ENCODE data around the gene CALHM4.

The CALHM4 gene

DNA sequence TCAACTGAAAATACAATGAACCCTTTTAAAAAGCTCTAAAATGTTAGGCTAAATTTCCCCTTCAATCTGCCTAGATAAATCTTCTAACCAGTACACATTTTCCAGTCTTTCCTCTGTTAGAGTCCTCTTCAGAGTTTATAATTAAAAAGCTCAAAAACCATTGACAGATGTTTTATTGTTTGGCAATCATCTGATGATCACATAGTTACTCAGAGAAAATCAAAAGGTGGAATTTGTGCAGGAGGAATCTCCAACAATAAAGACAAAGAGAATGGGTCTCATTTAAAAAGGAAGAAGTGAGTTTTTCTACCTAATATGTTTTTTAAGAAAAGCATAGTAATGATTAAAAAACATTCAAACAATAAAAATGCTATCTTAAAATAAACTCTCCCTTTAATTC is 11.1 kb upstream of the CALHM4 start:
- DNase-seq (ENCODE audit: low read depth in 2 of 2): no peak

DNA sequence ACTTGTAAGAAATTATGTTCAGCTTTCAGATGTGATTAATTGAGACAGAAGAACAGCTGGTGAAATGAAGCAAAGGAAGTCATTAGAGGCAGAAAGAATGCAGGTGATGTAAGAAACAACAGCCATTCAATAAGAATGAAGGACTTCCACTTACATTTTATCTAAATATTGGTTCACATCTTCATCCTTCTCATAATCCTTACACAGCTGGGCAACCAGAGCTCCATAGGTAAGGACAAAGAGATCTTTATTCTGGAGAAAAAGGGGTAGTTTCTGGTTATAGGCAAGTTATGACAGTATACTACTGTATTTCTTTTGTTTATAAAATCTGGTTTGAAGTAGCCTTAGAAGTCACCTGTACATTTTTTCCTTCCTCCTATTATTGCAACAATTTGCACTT is 10.4 kb upstream of the CALHM4 start:
- no peak for DNase-seq (ENCODE audit: low read depth in 2 of 2)

DNA sequence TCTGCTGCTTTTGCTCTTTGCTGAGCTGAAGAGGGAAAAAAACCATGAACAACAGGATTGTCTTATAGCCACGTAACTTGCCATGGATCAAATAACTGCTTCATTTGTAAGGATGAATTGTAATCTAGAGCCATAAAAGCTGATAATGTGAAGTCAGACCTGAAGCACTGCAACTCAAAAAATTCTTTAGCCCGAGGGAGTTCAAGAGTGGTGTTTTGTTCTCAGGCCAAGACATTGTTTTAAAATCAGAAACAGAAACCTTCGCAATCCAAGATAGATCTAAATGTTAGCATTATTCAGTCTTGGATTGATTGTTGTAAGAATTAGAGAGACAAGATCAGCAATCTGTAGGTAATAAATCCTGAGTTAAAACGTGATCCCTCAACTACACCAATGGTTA is 7.9 kb upstream of the CALHM4 start, which contains the start of gene TRAPPC3L:
TRAPPC3L (minus strand) TSS at position 34 of the 400 bp plus-strand sequence. CDS start 170 bp downstream, outside the sequence.
- no peak for DNase-seq (ENCODE audit: low read depth in 2 of 2)

DNA sequence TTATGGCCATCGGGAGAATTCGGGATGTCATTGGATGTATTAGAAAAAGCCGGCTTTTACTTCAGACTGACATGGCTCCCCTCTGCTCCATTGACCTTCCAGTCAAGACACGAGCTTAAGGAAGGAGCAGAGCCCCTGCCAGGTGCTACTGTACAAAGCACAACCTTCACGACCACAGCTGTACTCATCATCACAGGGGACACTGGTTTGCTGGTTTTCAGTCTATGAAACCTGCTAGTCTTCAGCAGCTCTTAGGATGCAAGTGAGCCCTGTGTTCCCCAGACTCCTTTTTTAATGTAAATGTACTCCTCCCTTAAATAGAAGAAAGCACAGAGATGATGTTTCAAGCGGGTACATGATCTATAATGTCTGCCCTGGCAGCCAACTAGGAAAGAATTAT is 6.2 kb upstream of the CALHM4 start:
- DNase-seq (ENCODE audit: low read depth in 2 of 2): no peak

DNA sequence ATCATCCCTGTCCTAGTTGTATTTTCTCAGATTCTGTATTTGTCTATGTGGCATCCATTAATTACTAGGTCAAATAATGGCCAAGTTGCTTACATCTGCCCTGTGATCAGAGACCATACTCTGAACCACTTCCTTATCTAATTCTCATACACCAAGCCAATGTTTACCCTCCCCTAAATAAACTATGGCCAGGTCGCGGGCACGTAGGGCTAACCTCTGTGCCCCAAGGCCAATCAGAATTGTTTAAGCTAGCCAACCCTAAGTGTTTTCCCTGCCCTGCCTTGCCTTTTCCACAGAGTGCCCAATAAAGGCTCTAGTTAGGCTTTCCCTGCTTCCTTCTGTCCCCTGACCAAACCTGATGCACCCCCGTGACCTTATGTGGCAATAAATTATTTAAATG is 2.8 kb upstream of the CALHM4 start:
- DNase-seq (ENCODE audit: low read depth in 2 of 2): no peak

DNA sequence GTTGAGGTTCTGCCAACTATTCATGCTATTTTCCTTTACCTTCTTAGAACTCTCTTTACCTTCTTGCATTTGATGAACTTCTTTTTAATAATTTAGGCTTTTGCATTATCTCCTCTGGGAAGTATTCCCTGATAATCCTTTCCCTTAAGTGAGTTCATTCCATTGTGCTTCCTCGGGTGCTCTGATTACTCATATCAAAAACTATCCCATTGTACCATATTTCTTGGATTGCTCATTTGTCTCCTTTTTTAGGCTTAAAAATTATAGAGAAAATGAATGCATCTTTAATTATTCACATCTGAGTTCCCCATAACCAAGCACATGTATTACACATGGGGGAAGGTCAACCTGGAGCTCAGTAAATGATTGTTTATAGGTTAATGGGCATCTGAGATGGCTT is 2.5 kb downstream of the CALHM4 start:
- DNase-seq (ENCODE audit: low read depth in 2 of 2): no peak

- DNase-seq (ENCODE audit: low read depth in 2 of 2): no peak
These were observed 3.4 kb downstream of the CALHM4 start for GRCh38 chr6:116556814-116557415.

- no peak for DNase-seq (ENCODE audit: low read depth in 2 of 2)
These were observed 4.3 kb downstream of the CALHM4 start for GRCh38 chr6:116557893-116558292.

DNA sequence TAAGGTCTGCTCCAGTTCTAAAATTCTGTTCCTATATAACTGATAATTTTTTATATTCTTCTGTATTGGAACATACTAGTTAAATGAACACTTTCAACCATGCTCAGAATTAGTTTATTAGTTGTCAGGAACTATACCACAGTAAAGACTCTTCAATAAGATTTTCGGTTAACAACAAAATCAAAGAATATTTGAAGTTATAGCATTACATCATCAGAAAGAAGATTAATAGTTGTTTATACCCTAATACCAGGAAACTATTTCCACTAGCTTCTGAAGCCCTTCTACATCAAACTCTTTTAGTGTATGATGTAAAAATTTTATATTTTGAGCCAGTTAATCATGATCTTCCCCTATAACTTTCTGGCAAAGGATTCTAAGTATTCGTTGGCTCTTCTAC is 6.6 kb downstream of the CALHM4 start:
- DNase-seq (ENCODE audit: low read depth in 2 of 2): no peak

DNA sequence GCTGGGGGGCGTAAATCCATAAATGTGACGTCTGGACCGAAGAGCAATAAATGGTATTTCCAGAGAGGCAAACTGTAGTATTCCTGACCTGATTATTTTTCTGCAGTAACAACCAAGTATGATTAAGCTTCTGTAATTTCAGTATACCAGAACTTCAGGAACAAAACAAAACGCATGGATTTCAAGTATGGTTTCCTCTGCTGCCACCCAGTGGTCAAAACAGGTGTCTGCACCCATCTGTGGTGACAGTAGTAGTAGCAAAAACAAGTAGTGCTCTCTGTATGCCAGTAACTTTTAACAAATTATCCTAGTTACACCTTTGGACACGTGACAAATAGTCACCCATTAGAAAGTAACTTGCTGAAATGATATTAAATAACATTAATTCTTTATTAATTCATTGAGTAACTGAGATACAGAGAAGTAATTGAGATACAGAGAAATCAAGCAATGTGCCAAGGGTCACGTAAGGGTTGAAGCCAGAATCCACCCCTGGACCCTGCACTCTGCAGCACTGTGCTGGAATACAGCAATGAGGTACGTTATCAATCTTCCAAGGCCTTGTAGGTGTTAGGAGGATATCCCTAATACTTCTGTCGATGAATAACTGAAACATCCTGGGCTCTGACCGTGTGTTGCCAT is 7.9 kb downstream of the CALHM4 start:
- DNase-seq (ENCODE audit: low read depth in 2 of 2): peak; percentile 24 to 67

DNA sequence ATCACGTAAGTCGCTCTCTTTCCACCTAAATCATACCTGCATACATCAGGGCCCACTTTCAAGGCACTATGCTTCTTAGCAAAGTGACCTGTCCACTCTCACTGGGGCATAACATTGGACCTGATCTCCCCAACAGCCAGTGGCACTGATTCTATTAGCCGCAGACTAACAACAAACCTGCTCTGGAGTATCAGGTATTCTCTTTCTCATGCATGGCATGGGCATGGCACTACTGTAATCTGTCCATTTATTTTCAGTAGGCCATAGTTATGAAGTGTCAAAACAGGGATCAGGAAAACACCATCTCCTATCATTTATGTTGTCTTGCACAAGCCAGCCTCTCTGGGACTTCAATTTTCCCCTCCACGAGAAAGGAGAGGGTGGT is 8.5 kb downstream of the CALHM4 start:
- DNase-seq (ENCODE audit: low read depth in 2 of 2): no peak

- DNase-seq (ENCODE audit: low read depth in 2 of 2): no peak
These were observed 9.1 kb downstream of the CALHM4 start for GRCh38 chr6:116562614-116563013.

GRCh38 chr6:116563830-116564229 is 10.3 kb downstream of the CALHM4 start:
- DNase-seq (ENCODE audit: low read depth in 2 of 2): no peak

DNA sequence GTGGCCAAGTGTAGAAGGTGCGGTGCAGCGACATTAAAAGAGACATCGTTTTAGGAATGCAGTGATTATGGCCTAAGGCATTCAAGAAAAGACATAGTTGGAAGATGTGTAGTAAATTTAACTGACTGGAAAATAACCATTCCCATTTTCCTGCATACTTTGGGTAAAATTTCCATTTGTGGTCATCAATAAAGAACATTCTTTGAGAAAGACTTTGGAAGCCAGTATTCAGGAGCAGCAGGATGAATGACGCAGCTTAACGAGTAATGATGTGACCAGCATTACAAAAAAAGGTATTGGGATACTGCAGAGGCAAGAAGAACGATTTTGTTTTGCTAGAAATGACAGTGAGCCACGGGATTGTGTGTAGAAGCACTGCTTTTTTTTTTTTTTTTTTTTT is 10.8 kb downstream of the CALHM4 start:
- DNase-seq (ENCODE audit: low read depth in 2 of 2): no peak

GRCh38 chr6:116564921-116565872 is 11.6 kb downstream of the CALHM4 start:
- no peak for DNase-seq (ENCODE audit: low read depth in 2 of 2)

DNA sequence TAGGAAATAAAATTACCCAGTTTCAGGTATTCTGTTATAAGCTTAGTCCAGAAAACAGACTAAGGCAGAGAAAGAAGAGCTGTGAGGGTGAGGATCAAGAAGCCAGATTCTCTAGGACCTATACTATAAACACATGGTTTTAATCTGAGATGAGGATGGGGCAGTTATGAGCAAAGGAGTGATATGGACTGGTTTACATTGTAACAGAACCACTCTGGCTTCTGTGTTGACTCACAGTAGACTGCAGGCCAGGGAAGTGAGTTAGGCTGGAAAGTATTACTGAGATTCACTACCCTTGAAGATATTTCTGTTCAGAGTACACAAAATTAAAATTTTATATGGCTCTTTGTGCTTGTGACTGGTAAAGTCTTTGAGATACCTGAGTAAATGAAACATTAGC is 14.6 kb downstream of the CALHM4 start:
- no peak for DNase-seq (ENCODE audit: low read depth in 2 of 2)

- DNase-seq (ENCODE audit: low read depth in 2 of 2): no peak
These were observed 15.5 kb downstream of the CALHM4 start for GRCh38 chr6:116568821-116569755.

DNA sequence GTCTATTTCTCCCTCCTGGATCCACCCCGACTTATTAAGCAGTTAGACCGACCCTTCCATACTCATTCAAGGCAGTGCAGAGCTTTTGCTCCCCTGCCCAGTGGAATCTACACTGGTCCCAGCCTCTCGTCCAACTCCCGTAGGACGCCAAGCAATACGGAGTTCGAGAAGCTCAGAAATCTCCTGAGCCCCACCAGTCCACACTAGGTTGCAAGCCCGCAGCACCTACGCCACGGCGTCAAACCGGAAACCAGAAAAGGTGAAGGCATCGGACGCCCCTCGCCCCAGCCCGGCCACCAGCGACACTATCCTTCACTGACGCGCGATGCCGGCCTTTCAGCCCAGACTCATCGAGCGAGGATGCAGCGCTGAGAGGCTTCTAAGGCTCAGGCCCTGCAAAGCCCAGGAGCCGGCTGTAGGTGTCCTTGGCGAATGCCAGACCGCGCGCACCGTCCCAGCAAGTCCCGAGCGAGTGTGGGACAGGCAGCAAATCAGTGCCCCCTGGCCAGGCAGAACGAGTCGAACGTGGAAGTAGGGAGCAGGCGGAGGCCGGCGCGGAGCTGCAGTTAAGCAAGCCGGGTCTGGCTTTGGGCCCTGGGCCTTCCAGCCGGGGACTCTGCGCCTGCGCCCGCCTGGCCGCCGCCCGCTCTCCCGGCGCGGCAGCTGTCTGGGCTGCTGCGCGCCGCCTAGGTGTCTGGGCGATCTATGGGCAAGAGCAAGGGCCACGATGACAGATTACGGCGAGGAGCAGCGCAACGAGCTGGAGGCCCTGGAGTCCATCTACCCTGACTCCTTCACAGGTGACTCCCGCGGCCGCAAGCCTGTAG is 17.5 kb downstream of the CALHM4 start, which contains the start of gene RWDD1:
RWDD1 (plus strand) TSS at position 649 of the 827 bp plus-strand sequence; CDS start at position 728, 79 bp downstream.
- peak; percentile 95 to 98 for DNase-seq (ENCODE audit: low read depth in 2 of 2)

DNA sequence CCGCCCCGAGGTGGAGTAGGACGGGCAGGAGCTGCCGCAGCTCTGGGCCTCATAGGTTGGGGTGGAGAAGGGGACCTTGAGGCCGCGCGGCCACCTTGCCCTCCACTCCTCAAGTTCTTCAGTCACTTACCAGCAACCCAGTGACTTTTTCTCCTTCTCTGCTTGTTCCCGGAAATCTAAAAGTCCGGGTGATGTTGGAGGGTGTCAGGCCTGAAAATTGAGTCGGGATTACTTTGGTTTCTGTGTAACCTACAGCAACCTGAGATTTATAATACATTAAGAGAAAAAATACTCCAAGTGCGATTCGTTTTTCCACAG is 18.1 kb downstream of the CALHM4 start:
- no peak for DNase-seq (ENCODE audit: low read depth in 2 of 2)

GRCh38 chr6:116572162-116572561 is 18.6 kb downstream of the CALHM4 start:
- DNase-seq (ENCODE audit: low read depth in 2 of 2): no peak

DNA sequence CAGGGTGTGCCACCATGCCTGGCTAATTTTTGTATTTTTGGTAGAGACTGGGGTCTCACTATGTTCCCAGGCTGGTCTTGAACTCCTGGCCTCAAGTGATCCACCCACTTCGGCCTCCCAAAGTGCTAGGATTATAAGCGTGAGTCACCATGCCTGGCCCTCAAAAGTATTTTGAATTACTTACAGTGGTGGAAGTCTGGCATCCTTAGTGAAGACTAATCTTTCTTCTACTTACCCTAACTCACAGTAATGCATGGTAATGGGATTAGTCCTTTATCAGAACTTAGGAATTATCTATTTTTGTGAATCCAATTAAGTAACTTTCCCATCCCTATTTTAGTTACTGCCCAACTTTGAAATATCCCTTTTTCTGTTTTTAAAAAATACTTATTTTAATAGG is 21.7 kb downstream of the CALHM4 start:
- no peak for DNase-seq (ENCODE audit: low read depth in 2 of 2)

Measured in stimulated activated CD4-positive, alpha-beta T cell treated with anti-CD3 and anti-CD28 coated beads, Interleukin-12 subunit alpha, Interleukin-12 subunit beta, amount 100 ng/mL, for 24 hours (primary cell).